Lower lobe of right lung (tissue), 2 donors: Measurements from ENCODE around the gene CYP27B1. TPM values are rescaled to one million over a fixed set of nuclear protein-coding genes. Genes with fewer than 3 reads are reported as not detected.

Experiments
- ATAC-seq, 2 donors: fragments of 200-7000 bp; cut with Tn5 transposase; one replicate each; pipeline ENCODE4 v1.9.1; 2020 to 2022; ENCODE audit warnings: mild to moderate bottlenecking in 2 of 2, moderate library complexity in 2 of 2
- DNase-seq: peaks from one replicate; pipeline ENCODE4 v3.0.0-alpha.2; 2020
- H3K27ac ChIP-seq: fragments of 200-600 bp; one replicate; pipeline ENCODE4 v1.8.0; 2022
- H3K27me3 ChIP-seq: fragments of 200-600 bp; one replicate; pipeline ENCODE4 v1.8.0; 2022; ENCODE audit warnings: low read depth
- H3K36me3 ChIP-seq: fragments of 200-600 bp; one replicate; pipeline ENCODE4 v1.8.0; 2022; ENCODE audit warnings: mild to moderate bottlenecking
- H3K4me1 ChIP-seq: fragments of 200-600 bp; one replicate; pipeline ENCODE4 v1.8.0; 2022
- H3K4me3 ChIP-seq: fragments of 200-600 bp; one replicate; pipeline ENCODE4 v1.8.0; 2022; ENCODE audit warnings: mild to moderate bottlenecking
- H3K9me3 ChIP-seq: fragments of 200-600 bp; one replicate; pipeline ENCODE4 v1.8.0; 2022
- intact Hi-C: fragments of 100-400 bp; cut with DNase I; formaldehyde crosslinking; loops from one replicate; pipeline ENCODE4 v1.11.0; 2022
- total RNA-seq: library from RNA; stranded (reverse); fragmentation: NEBNext Ultra II Directional; extraction: Animal tissue kit (Norgen Biotek cat#: 25700); gene quantifications from one replicate; pipeline ENCODE4 v1.2.1, GENCODE V29; 2021
- TF ChIP-seq, protein P1 (sequence below): fragments of 200-600 bp; IDR thresholded peaks from one replicate; pipeline ENCODE4 v1.8.0; 2022; ENCODE audit warnings: antibody characterized with exemption, mild to moderate bottlenecking
- donor health status: DM: no; HTN: yes; CAD: no; lungs with severe emphysema.

CYP27B1 gene
- total RNA-seq, 1 donor from 2014 or later: 1.1 TPM

DNA sequence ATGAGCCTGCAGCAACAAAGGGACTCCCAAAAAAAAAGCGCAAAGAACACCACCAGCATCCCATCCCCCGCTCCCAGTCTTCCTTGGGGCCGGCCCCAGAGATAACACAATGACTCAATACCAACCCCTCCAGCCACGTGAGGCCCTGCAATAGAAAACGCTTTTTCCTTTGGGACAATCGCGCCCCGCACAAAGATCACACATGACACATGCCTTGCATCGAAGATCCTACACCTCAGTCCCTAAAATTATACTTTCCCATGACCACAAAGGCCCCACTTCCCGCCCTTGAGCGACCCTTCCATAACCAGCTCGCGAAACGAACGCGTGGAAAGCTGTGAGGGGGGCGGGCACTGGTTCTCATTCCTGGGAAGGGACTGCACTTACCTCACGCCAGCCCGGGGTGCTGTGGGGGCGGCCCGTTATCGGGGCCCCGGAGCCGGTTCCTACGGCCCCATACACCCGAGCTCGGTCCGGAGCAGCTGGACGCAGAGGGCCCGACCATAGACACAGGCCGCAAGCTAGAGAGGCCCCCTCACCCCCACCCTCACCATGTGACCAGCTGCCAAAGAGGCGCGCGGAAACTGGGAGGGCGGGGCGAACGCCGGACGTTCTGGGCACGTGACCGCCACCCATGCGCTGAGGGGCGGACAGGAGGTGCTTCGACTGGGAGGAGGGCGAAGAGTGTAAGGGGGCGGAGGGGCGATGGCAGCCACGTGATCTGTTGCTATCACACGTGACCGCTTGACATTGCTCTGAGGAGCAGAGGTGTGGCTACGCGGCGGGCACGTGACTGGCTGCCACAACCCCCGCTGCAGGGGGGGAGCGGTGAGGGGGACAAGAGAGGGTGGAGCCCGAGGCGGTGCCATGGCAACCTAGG, 14.8 kb downstream of the CYP27B1 start, which contains the start of gene CDK4:
Gene CDK4, minus strand, starts transcription at position 523 of the 880 bp plus-strand sequence. CDS start 593 bp downstream, outside the sequence.
- ATAC-seq (peak; percentile 90 to 93), DNase-seq (peak; percentile 99)
- Histone ChIP-seq H3K27ac (peak within 1 kb of the TSS; percentile 89), H3K4me3 (peak within 1 kb of the TSS; percentile 84), H3K36me3 (peaks cover 38% of the 10 kb centered on the region), H3K27me3 (no peaks in the 10 kb centered on the region), H3K4me1 (peaks cover 50% of the 10 kb centered on the region), H3K9me3 (no peaks in the 10 kb centered on the region)
- intact Hi-C loops: no loop called here
- TF ChIP-seq, protein P1, sequence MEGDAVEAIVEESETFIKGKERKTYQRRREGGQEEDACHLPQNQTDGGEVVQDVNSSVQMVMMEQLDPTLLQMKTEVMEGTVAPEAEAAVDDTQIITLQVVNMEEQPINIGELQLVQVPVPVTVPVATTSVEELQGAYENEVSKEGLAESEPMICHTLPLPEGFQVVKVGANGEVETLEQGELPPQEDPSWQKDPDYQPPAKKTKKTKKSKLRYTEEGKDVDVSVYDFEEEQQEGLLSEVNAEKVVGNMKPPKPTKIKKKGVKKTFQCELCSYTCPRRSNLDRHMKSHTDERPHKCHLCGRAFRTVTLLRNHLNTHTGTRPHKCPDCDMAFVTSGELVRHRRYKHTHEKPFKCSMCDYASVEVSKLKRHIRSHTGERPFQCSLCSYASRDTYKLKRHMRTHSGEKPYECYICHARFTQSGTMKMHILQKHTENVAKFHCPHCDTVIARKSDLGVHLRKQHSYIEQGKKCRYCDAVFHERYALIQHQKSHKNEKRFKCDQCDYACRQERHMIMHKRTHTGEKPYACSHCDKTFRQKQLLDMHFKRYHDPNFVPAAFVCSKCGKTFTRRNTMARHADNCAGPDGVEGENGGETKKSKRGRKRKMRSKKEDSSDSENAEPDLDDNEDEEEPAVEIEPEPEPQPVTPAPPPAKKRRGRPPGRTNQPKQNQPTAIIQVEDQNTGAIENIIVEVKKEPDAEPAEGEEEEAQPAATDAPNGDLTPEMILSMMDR: no peak

DNA sequence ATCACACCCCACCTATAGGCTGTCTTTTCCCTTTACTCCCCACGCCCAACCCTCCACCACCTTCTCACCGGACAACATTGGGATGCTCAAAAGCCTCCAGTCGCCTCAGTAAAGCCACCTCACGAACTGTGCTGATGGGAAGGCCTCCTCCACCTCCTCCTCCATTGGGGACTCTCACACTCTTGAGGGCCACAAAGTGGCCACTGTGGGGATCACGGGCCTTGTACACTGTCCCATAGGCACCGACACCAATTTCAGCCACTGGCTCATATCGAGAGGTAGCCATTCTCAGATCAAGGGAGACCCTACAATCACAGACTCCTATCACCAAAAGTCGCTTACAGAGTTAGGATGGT, 15.5 kb downstream of the CYP27B1 start:
- Histone ChIP-seq H3K27ac (peak overlapping the region; percentile 89), H3K27me3 (no peaks in the 10 kb centered on the region), H3K4me3 (peak overlapping the region; percentile 84), H3K36me3 (peaks cover 44% of the 10 kb centered on the region), H3K4me1 (peaks cover 44% of the 10 kb centered on the region), H3K9me3 (no peaks in the 10 kb centered on the region)
- ATAC-seq (no peak), DNase-seq (no peak)
- intact Hi-C loops: no loop called here
- TF ChIP-seq, protein P1: no peak

DNA sequence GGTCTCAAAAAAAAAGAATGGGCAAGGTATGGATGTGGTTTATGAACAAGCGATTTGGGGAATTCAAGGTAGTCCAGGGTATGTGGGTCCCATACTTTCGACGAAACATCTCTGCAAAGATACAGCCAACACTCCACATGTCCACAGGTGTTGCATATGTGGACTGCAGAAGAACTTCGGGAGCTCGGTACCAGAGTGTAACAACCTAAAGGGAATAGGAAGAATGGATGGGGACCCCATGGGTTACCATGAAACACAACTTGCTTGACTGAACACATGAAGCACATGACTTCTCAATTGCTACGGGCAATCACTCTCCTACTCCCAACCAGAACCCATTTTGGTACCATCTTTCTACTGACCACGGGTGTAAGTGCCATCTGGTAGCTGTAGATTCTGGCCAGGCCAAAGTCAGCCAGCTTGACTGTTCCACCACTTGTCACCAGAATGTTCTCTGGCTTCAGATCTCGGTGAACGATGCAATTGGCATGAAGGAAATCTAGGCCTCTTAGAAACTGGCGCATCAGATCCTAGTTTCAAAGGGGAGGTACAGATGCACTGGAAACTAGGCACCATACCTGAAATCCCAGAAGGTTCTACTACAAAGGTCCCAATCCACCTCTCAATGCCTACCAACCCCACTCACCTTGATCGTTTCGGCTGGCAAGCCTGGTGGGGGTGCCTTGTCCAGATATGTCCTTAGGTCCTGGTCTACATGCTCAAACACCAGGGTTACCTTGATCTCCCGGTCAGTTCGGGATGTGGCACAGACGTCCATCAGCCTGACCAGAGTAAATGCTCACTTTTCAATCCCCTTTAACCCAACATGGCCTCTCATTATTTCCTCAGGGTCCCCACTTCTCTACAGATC, 16.1 kb downstream of the CYP27B1 start:
- DNase-seq (no peak), ATAC-seq (no peak)
- Histone ChIP-seq H3K27me3 (no peaks in the 10 kb centered on the region), H3K36me3 (peaks cover 46% of the 10 kb centered on the region), H3K4me3 (peak overlapping the region; percentile 84), H3K9me3 (no peaks in the 10 kb centered on the region), H3K27ac (peak overlapping the region; percentile 89), H3K4me1 (peaks cover 42% of the 10 kb centered on the region)
- intact Hi-C loops: no loop called here
- TF ChIP-seq, protein P1: no peak

DNA sequence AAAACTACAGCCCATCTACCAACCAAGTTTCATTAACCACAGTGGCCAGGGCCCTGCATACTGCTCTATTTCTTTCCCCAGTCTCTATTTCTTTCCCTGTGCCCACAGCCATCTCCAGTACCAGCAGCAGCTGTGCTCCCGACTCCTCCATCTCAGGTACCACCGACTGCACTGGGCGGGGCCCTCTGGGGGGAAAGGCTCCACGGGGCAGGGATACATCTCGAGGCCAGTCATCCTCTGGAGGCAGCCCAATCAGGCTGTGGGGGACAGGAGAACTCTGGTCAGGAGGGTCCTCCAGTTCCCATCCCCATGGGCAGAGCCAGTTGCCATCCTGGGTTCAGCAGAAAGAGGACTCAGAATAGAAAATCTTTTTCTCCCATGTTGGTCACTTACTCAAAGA, 17.8 kb downstream of the CYP27B1 start:
- H3K4me3 ChIP-seq: no peak overlapping the region
- no peak for ATAC-seq
- DNase-seq: no peak
- H3K36me3 ChIP-seq: peaks cover 46% of the 10 kb centered on the region
- TF ChIP-seq, protein P1: no peak
- intact Hi-C loops: no loop called here
- peaks cover 43% of the 10 kb centered on the region for H3K4me1 ChIP-seq
- H3K9me3 ChIP-seq: no peaks in the 10 kb centered on the region
- no peak overlapping the region for H3K27ac ChIP-seq
- no peaks in the 10 kb centered on the region for H3K27me3 ChIP-seq

DNA sequence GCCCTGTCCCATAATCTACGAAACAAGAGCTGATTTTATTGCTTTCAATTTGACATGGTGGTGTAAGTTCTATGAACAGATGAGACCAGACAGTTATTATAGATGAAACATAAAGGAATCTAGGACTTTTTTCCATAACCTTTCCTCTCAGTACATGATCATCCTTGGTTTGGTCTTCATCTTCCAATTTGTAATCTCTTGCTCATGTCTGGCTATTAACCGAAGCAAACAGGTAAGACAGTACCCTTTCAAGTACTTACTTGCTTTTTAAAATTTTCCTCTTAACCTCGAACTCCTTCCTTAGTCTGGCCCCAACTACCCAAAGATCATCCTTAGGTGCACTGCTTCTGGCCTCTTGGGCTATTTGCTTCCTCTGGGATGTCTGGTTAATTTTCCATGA, 20.9 kb downstream of the CYP27B1 start:
- TF ChIP-seq, protein P1: no peak
- peaks cover 4% of the 10 kb centered on the region for H3K27me3 ChIP-seq
- peak overlapping the region; percentile 95 for H3K27ac ChIP-seq
- ATAC-seq (no peak), DNase-seq (no peak)
- no peak overlapping the region for H3K4me3 ChIP-seq
- H3K36me3 ChIP-seq: peaks cover 46% of the 10 kb centered on the region
- no peaks in the 10 kb centered on the region for H3K9me3 ChIP-seq
- intact Hi-C loops: no loop called here
- H3K4me1 ChIP-seq: peaks cover 23% of the 10 kb centered on the region
